HT-29 (cell line): ENCODE measurements around the gene POLDIP2. TPM values are rescaled to one million over a fixed set of nuclear protein-coding genes. Genes with fewer than 3 reads are reported as not detected.

Source experiments
- DNase-seq: peaks from one replicate; pipeline ENCODE4 v3.0.0-alpha.2; 2015; ENCODE audit warnings: low spot score
- total RNA-seq: library from RNA; depleted of rRNA; stranded (reverse); fragments of >200 nt; shearing (Covaris generic); gene quantifications from 2 replicates; pipeline ENCODE4 v1.2.3, GENCODE V29; 2014

POLDIP2 gene
- total RNA-seq, 1 experiment from 2014 or later = 146 TPM

- no peak for DNase-seq
Observed at GRCh38 chr17:28390141-28390540, 32.8 kb upstream of the POLDIP2 start.

- DNase-seq = no peak
Observed at GRCh38 chr17:28388106-28388505, 30.8 kb upstream of the POLDIP2 start.

DNA sequence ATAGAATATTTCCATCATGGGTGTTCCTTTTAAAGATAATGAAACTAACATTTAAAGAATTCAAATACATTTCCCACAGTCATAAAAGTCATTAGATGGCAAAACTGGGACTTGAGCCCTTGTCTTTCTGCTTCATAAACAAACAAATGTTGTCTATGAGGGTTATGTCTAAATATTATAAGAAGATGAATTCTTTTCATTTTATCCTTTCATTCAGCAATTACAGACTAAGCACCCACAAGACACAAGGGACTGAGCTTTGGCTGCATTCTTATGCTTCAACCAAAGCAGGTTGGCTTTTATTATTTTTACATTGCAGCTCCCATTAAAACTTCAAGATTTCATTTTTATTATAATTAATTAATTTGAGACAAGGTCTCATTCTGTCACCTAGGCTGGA lies 29.1 kb upstream of the POLDIP2 start:
- no peak for DNase-seq

- no peak for DNase-seq
Observed at GRCh38 chr17:28385406-28385805, 28.1 kb upstream of the POLDIP2 start.

GRCh38 chr17:28385037-28385400 lies 27.7 kb upstream of the POLDIP2 start:
- peak; percentile 62 for DNase-seq

GRCh38 chr17:28384281-28385036 lies 27.1 kb upstream of the POLDIP2 start:
- DNase-seq = peak; percentile 78

DNA sequence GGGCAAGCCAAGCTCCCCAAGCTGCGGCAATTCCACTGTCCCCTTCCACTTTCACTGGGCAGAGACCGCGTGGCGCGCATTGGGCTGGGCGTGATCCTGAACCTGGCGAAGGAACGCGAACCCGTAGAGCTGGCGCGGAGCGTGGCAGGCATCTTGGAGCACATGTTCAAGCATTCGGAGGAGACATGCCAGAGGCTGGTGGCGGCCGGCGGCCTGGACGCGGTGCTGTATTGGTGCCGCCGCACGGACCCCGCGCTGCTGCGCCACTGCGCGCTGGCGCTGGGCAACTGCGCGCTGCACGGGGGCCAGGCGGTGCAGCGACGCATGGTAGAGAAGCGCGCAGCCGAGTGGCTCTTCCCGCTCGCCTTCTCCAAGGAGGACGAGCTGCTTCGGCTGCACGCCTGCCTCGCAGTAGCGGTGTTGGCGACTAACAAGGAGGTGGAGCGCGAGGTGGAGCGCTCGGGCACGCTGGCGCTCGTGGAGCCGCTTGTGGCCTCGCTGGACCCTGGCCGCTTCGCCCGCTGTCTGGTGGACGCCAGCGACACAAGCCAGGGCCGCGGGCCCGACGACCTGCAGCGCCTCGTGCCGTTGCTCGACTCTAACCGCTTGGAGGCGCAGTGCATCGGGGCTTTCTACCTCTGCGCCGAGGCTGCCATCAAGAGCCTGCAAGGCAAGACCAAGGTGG lies 24.0 kb upstream of the POLDIP2 start:
- no peak for DNase-seq

GRCh38 chr17:28379814-28380801 lies 22.8 kb upstream of the POLDIP2 start:
- DNase-seq = no peak

DNA sequence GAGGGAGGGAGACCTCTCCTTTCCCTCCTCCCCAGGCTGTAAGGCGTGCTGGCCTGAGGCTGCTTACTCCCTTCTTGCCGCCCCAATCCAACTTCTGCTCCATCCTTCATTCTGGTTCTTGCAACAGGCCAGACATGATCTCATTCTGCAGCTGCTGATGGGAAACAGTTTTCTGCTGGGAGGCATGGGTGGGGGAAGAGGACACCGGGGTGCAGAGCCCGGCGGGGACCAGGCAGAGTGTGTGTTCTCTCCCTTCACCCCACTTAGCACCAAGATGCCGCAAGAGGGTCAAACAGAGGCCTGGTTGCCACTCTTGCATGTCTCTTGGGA lies 15.6 kb upstream of the POLDIP2 start:
- no peak for DNase-seq

DNA sequence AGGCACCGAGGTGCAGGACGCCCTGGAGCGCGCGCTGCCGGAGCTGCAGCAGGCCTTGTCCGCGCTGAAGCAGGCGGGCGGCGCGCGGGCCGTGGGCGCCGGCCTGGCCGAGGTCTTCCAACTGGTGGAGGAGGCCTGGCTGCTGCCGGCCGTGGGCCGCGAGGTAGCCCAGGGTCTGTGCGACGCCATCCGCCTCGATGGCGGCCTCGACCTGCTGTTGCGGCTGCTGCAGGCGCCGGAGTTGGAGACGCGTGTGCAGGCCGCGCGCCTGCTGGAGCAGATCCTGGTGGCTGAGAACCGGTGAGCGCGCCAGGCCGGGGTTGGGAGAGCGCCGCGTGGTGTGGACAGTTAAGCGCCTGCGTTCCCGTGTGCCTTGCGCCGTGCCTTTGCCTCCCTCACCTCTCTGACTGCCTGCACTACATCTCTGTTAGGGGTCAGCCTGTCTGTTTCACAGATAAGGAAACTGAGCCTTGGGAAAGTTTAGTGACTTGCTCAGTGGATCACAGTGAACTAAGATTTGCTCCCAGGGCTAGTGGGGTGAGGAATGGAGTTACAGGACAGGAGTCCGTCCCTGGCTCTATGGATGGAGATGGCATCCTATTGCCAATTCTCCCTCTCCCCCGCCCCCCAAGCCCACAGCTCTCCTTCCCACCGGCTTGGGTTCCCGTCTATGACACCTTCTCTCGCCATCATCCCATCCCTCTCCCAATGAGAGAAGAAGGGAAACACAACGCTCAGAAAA lies 15.0 kb upstream of the POLDIP2 start:
- no peak for DNase-seq

DNA sequence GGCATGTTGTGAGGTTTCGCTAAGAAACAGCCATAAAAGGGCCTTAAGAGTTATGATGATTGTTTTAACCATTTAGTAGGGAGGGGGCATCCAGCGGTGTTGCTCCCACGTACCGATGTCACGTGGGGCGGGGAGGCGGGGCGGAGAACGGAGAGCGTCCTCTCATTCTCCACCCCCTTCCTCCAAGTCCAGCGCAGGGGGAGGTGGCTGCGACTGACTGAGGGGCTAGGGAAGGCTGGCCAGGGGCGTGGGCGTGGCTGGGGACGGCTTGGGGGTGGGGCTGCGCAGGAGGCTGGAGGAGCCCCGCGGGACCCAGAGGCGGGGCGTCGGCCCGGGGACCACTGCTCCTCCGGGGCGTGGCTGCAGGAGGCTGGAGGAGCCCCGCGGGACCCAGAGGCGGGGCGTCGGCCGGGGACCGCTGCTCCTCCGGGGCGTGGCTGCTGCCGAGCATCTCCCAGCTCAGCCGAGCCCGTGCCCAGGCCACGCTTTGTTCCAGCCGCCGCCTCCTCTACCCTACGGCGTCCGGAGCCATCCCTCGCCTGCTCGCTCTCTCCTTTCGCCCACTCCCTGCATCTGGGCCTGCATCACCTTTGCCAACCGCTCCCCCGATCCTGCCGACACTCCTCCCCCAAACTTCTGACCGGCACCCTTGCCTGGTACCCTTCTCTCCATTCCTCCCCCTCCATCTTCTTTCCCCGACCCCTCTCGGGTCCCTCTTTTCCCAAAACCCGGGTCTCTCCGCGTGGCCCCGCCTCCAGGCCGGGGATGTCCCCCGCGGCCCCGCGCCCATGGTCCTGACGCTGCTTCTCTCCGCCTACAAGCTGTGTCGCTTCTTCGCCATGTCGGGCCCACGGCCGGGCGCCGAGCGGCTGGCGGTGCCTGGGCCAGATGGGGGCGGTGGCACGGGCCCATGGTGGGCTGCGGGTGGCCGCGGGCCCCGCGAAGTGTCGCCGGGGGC lies 14.2 kb upstream of the POLDIP2 start, which contains the start of gene SARM1:
TSS of gene SARM1 (plus strand) at position 450 of the 958 bp plus-strand sequence. CDS start at position 789, 339 bp downstream.
- DNase-seq = no peak

GRCh38 chr17:28370744-28371103 lies 13.4 kb upstream of the POLDIP2 start:
- no peak for DNase-seq

DNA sequence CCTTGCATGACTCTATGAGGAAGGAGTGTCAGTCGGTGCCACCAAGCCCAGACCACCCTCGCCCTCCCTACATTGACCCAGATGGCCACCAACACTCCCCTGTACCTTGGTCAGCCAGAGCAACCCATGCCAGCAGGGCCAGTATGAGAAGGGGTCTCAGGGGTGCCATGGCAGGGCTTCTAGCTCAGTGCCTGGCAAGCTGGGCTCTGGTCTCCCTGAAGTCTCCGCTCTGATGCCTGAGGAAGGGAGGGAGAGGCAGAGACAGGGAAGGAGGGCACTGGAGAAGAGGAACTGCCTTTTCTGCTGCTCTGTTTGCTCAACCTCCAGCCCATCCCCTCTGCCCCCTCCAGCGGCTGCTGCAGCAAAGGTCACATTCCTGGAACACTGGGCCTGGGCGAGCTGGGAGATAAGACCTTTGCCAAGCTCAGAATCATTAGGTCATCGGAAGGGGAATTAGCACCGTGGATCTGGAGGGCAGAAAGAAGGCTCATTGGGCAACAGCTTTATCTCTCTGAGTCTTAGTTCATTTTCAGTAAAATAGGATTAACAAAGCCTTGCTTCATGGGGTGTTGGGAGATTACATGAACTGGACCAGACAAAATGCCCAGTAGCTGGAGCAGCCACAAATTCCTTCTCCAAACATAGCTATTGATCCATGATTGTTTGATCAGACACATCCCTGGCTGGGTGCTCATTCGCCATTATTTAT lies 12.9 kb upstream of the POLDIP2 start, which contains the start of gene VTN:
TSS of gene VTN (minus strand) at position 273 of the 709 bp plus-strand sequence. CDS start at position 169, 104 bp downstream.
- DNase-seq = no peak

DNA sequence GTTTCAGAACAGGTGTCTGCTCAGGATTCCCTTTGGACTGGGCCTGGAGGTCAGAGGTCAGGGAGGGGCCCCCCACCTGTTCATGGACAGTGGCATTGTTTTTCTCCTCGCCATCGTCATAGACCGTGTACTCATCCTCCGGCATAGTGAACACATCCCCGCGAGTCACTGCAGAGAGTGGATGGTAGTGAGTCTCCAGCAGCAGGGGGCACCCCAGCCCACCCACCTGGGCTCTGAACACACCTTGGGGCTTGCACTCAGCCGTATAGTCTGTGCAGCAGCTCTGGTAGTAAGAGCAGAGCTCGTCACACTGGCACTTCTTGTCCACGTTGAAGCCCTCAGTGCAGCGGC lies 12.3 kb upstream of the POLDIP2 start:
- DNase-seq = no peak

GRCh38 chr17:28368915-28369683 lies 11.8 kb upstream of the POLDIP2 start:
- no peak for DNase-seq

GRCh38 chr17:28368306-28368831 lies 11.0 kb upstream of the POLDIP2 start:
- no peak for DNase-seq

DNA sequence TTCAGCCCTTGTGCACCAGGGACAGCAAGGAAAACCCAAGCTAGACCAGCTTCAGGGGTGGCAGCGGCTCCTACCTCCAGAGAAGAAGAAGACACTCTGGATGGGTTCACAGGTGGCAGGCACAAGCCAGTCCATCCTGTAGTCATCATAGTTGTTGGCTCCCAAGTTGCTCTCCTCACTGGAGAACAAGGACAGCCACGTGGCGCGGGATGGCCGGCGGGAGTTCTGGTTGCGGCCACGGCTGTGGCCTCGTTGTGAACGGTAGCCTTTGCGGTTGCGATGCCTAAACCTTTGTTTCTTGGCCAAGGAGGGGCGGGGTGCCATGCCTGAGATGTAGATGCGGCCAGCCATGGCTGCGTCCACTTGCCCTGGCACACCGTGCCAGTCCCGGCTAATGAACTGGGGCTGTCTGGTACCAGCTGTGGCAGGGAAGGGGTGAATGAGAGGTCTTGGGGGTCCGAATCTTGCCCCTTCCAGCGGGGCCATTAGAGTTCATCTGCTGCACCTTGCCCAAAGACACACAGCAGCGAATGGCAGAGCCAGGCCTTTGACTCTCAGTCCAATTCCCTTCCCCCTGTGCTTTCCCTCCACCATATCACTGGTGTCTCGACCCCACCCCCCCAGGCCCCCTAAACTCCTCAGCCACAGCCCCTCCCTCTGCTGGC lies 10.4 kb upstream of the POLDIP2 start:
- no peak for DNase-seq

- DNase-seq = no peak
Observed at GRCh38 chr17:28366605-28367004, 9.3 kb upstream of the POLDIP2 start.
